Non-pigmented ciliary epithelial cell (primary cell): ENCODE measurements around the gene ZNF438.
A peak's percentile ranks its signal among the peaks of the same experiment; 100 is the strongest.

ENCODE experiments used
- DNase-seq: peaks from one replicate; pipeline ENCODE4 v3.0.0-alpha.2; 2010; ENCODE audit warnings: low read depth

ZNF438 gene

GRCh38 chr10:30822693-30823465, 208.8 kb downstream of the ZNF438 start:
- no peak for DNase-seq

- DNase-seq: no peak
Measured at GRCh38 chr10:30821994-30822692, 209.5 kb downstream of the ZNF438 start.

DNA sequence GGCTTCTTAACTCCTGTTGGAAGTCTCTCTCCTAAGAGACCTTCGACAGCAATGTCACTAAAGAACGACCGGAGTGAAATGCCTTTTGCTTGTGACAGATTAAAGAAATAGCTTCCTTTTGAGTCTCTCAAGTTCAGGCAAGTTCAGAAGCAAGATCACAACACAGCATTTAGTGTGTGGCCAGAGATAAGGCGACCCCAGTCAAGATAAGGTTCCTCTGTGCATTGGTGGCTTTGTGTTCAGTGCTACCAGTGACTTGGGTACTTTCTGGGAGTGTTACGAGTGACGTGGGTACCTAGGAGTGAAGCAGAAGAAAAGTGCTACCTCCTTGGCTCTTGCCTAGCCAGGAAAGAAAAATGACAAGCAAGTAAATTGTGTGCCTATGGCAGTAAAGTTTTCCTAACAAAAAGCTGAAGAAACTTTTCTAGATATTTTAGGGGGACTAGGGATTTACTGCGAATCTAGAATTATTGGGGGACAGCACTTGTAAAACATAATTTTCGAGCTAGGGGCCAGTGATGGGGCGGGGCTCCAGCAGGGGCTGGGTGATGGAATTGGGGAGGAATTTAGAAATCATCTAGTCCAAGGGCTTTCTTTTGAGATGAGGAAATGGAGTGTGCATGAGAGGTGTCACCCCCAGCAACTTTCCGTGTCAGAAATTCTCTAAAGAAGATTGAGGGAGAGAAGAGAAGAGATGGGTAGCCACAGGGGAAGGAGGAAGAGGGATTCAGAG, 210.2 kb downstream of the ZNF438 start:
- no peak for DNase-seq

- DNase-seq: peak; percentile 67
Measured at GRCh38 chr10:30820261-30820991, 211.2 kb downstream of the ZNF438 start.

DNA sequence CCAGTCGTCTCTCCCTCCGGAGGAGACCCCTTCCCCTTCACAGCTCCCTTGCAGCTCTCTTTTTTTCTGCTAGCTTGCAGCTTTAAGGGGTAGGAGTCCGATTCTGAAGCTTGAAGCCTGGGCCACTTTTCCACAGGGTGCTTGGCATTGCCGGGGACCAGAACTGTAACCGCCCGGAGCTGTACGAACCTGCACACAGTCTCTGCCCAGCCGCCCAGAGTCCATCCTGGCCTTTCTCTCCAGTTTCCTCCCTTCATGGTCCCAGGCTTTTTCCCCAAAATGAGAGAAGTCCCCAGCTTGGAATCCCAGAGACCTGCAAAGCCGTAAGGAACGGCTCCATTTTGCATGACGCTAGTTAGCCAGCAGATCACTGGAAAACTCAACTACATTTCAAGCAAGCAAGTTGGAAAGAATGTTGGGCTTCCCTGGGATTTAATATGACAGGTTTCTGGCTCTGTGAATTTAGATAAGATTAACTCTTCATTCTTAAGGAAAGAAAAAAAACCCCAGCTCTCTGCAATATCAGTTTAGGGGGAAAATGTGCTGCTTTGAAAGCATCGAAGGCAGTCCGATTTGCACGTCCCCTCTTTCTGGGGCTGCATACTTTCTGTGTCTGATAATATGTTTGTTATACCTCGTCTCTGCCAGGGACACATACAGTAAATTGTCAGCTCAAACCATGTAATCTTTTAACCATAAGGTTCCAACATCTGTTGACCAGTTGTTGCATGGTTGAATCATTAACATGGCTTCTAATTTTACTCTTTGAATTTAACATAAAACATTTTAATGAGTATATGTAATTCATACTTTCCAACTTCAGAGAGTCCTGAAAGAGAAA, 212.1 kb downstream of the ZNF438 start:
- no peak for DNase-seq

- no peak for DNase-seq
Measured at GRCh38 chr10:30818854-30819253, 212.8 kb downstream of the ZNF438 start.

DNA sequence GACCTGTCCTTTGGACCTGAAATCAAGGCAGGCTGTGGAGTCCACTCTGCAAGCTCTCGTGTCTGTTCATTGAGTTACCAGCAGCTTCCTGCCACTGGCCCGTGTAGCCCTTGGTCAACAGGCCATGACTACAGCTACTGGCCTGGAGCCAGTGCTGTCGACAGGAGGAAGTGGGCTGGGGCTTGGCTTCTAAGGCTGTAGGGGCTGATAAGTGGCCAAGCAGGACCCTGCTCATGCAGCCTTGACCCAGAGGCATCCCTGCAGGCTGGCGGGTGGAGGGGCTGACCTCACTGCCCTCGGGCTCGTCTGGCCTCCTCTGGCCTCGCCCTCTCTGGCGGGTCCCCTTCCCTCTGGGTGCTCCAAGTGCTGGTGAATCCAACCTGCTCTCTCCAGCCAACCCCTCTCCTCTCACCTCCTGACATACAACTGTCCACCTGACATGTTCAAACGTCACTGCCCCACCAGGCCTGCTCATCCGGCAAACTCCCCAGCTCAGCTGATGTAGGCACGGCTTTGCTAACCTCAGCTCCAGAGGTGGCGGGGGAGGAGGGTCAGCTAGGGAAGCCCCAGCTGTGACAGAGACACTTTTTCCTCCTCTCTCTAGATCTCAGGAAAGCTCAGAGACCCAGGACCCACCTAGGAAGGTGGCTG, 213.5 kb downstream of the ZNF438 start:
- no peak for DNase-seq

- DNase-seq: no peak
Measured at GRCh38 chr10:30817541-30817940, 214.1 kb downstream of the ZNF438 start.

DNA sequence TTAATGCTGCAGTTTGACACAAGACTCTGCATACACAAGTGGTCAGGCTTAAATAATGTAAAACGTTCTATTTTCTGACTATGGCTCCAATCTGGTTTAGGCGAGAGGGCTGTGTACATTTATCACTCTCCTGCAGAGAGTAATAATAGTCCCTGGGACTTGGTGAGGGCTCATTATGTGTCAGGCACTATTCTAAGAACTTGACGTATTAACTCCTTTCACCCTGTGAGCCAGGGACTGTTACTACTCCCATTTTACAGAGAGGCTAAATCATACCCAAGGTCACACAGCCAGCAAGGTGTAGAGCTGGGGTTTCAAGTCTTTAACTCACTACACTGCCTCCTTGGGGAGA, 214.9 kb downstream of the ZNF438 start:
- no peak for DNase-seq

DNA sequence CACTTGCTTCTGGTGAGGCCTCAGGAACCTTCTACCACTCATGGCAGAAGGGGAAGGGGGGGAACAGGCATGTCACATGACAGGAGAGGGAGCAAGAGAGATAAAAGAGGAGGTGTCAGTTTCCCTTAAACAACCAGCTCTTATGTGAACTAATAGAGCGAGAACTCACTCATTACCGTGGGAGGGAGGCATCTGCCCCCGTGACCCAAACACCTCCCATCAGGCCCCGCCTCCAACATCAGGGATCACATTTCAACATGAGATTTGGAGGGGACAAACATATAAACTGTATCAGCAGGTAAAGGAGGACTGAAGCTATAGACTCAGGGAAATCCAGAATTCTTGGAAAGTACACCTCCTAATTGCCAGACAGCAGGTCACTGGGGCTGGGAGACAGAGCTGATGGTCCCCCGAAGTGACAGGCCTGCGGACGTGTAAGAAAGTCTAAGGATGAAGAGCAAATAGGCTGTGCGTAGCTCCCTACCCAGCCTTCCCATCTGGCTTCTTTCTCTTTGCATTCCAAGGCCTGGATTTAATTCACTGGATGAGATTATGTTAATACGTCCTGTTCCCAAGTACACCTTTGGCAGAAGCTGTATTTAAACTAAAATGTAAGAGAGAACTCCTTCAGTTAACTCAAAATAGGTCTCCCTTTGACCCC, 215.4 kb downstream of the ZNF438 start:
- DNase-seq: no peak

- peak; percentile 78 for DNase-seq
Measured at GRCh38 chr10:30813872-30814481, 217.7 kb downstream of the ZNF438 start.

GRCh38 chr10:30812018-30812851, 219.4 kb downstream of the ZNF438 start:
- peak; percentile 81 for DNase-seq

- DNase-seq: no peak
Measured at GRCh38 chr10:30811276-30812017, 220.2 kb downstream of the ZNF438 start.

DNA sequence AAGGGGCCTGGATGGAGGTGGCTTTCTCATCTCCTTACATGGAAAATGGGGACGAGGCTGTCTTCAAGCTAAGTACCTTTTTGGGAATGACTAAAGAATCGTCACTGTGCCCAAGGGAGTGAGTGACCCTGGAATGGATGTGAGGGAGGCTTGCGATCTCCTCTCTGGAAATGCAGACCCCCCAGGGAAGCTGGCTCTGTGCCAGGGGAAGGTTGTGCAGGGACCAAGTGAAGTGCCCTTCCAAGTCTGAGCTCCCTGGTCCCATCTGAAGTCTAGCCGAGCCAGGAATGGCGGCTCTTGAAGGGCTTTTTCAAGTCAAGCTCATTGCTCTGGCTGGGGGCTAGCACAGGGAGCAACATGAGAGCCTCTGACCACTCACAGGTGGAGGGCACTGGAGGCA, 221.2 kb downstream of the ZNF438 start:
- no peak for DNase-seq

- no peak for DNase-seq
Measured at GRCh38 chr10:30806850-30807249, 224.8 kb downstream of the ZNF438 start.

DNA sequence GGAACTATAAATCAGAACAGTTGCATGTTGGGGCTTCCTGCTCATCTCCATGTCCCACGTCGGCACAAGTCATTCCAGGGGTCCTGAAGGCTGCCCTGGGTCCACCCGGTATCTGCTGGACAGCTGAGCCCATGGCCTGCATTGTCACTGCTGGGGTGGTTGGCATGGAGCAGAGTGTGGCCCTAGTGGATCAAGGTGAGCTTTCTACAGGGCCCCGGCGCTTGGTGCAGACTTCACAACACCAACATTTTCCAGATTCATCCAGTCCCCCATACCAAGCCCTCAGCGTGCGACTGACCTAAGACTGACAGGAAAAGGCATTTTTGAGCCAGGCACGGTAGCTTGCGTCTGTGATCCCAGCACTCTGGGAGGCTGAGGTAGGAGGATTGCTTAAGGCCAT, 226.6 kb downstream of the ZNF438 start:
- no peak for DNase-seq

DNA sequence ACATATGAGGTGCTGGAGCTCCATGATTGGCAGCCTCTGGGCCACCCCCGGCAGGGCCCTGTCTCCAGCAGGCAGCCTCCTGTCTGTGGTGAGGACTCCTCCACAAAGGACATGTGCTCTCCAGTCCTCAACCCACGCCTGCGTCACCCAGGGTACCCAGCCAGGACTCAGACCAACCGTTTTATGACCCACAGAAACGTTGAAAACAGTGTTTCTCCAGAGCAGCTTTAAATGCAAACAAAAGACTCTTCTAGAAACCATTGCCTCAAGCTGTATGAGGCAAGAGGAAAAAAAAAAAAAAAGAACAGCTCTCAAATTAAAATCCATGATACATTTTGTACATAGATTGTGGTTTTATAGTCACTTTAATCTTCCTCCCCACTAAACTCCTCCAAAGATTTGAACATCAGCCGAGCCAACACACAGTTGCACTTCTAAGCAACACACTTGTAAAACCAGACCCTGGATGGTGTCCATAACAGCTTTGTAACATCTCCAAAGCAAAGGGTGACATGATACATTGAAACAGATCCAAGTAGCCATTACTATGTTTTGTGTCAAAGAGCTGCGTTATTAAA, 227.1 kb downstream of the ZNF438 start:
- DNase-seq: no peak

GRCh38 chr10:30803892-30804322, 227.8 kb downstream of the ZNF438 start:
- no peak for DNase-seq
